Trophoblast cell (in vitro differentiated cells and primary cell): ENCODE results near the gene SARM1.

Experiments used
- DNase-seq, 2 donors: peaks; one replicate each; pipeline ENCODE4 v3.0.0-alpha.2; 2016
- H2AFZ ChIP-seq: 2 replicates; pipeline ENCODE4 v1.6.1; 2013; ENCODE audit warnings: low read length, moderate library complexity, mild to moderate bottlenecking; ENCODE audit not compliant: insufficient read depth, poor library complexity
- H2AK5ac ChIP-seq: 2 replicates; pipeline ENCODE4 v1.6.1; 2013; ENCODE audit warnings: mild to moderate bottlenecking, low read length
- H2BK120ac ChIP-seq: 2 replicates; pipeline ENCODE4 v1.6.1; 2013; ENCODE audit warnings: low read length, mild to moderate bottlenecking, moderate library complexity; ENCODE audit not compliant: insufficient read depth, poor library complexity
- H2BK12ac ChIP-seq: 2 replicates; pipeline ENCODE4 v1.6.1; 2013; ENCODE audit warnings: mild to moderate bottlenecking, low read length, moderate library complexity
- H2BK5ac ChIP-seq: 2 replicates; pipeline ENCODE4 v1.6.1; 2013; ENCODE audit warnings: low read length, low read depth, moderate library complexity, mild to moderate bottlenecking; ENCODE audit not compliant: poor library complexity
- H3K14ac ChIP-seq: 2 replicates; pipeline ENCODE4 v1.6.1; 2013; ENCODE audit warnings: mild to moderate bottlenecking, low read length
- H3K18ac ChIP-seq: 2 replicates; pipeline ENCODE4 v1.6.1; 2013; ENCODE audit warnings: mild to moderate bottlenecking, low read length
- H3K23ac ChIP-seq: 2 replicates; pipeline ENCODE4 v1.6.1; 2013; ENCODE audit warnings: low read length
- H3K27ac ChIP-seq: 2 replicates; pipeline ENCODE4 v1.5.1; 2013; ENCODE audit warnings: low read depth, mild to moderate bottlenecking, inconsistent platforms, low read length, moderate library complexity
- H3K27me3 ChIP-seq: 2 replicates; pipeline ENCODE4 v1.6.1; 2013; ENCODE audit warnings: inconsistent platforms, mild to moderate bottlenecking, low read length, moderate library complexity; ENCODE audit not compliant: insufficient read depth
- H3K36me3 ChIP-seq, 2 experiments: 1 replicate in 1 of 2; 2 replicates in 1 of 2; pipeline ENCODE4 v1.6.1; 2013; ENCODE audit warnings: low read length in 2 of 2, mild to moderate bottlenecking in 2 of 2, moderate library complexity in 1 of 2; ENCODE audit not compliant: insufficient read depth in 2 of 2, control insufficient read depth in 1 of 2
- H3K4ac ChIP-seq: 2 replicates; pipeline ENCODE4 v1.6.1; 2013; ENCODE audit warnings: low read depth, mild to moderate bottlenecking, low read length, moderate library complexity
- H3K4me1 ChIP-seq, 2 experiments: 1 replicate in 1 of 2; 2 replicates in 1 of 2; pipeline ENCODE4 v1.6.1; 2013; ENCODE audit warnings: low read length in 2 of 2, mild to moderate bottlenecking in 2 of 2, moderate library complexity in 1 of 2; ENCODE audit not compliant: insufficient read depth in 2 of 2, control insufficient read depth in 1 of 2
- H3K4me2 ChIP-seq: 2 replicates; pipeline ENCODE4 v1.6.1; 2013; ENCODE audit warnings: inconsistent platforms, mild to moderate bottlenecking, low read length, moderate library complexity
- H3K4me3 ChIP-seq: 2 replicates; pipeline ENCODE4 v1.5.1; 2013; ENCODE audit warnings: mild to moderate bottlenecking, low read depth, low read length, inconsistent platforms
- H3K79me1 ChIP-seq: one replicate; pipeline ENCODE4 v1.6.1; 2013; ENCODE audit warnings: low read length
- H3K79me2 ChIP-seq: 2 replicates; pipeline ENCODE4 v1.6.1; 2013; ENCODE audit warnings: low read length, mild to moderate bottlenecking; ENCODE audit not compliant: control insufficient read depth, insufficient read depth, poor library complexity
- H3K9ac ChIP-seq: 2 replicates; pipeline ENCODE4 v1.6.1; 2013; ENCODE audit warnings: mild to moderate bottlenecking, low read length
- H3K9me3 ChIP-seq: 2 replicates; pipeline ENCODE4 v1.6.1; 2013; ENCODE audit warnings: low read depth, mild to moderate bottlenecking, control low read depth, inconsistent platforms, low read length; ENCODE audit not compliant: insufficient read depth
- H4K12ac ChIP-seq: 2 replicates; pipeline ENCODE4 v1.6.1; 2013; ENCODE audit warnings: low read depth, mild to moderate bottlenecking, low read length, moderate library complexity
- H4K8ac ChIP-seq: 2 replicates; pipeline ENCODE4 v1.6.1; 2013; ENCODE audit warnings: low read depth, mild to moderate bottlenecking, low read length, moderate library complexity
- H4K91ac ChIP-seq: one replicate; pipeline ENCODE4 v1.6.1; 2013; ENCODE audit warnings: low read depth, mild to moderate bottlenecking, low read length, moderate library complexity
- WGBS: extraction: QIAGEN DNeasy Blood & Tissue Kit; methylation state at CpG from one replicate; pipeline ENCODE4 v1.1.7; 2013; ENCODE audit warnings: missing lambda C conversion rate; ENCODE audit not compliant: insufficient read length, insufficient coverage; ENCODE audit errors: extremely low coverage; 5-methylcytosine and 5-hydroxymethylcytosine counted together

Gene SARM1

DNA sequence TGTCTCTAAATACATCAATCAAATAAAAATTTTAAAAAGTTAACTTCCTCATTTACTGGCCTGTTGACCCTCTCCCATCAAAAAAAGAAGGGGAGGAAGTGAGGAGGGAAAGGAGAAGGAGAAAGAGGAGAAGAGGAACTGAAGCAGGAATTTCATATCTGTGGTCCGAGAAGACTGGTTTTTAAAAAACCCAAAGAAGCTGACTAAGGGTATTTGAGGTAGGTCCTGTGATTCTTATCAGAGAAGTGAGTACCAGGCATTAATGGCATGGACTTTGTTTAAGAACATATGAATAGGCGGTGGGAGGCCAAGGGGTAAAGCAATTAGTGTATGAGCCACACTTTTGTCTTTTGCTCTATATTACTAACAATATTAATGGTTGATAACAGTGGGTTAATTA lies 32.5 kb downstream of the SARM1 start:
- DNase-seq: no peak
- WGBS: no CpG with 5 or more reads among the region's 2 CpGs
- H3K9ac ChIP-seq: no peak overlapping the region
- H3K23ac ChIP-seq: no peak overlapping the region
- no peak overlapping the region for H3K4me2 ChIP-seq
- no peak overlapping the region for H2AFZ ChIP-seq
- peaks cover 4% of the 10 kb centered on the region for H3K79me1 ChIP-seq
- no peaks in the 10 kb centered on the region for H3K27me3 ChIP-seq
- peaks cover 10 to 22% of the 10 kb centered on the region in 2 experiments for H3K4me1 ChIP-seq
- H4K91ac ChIP-seq: no peak overlapping the region
- H3K4me3 ChIP-seq: no peak overlapping the region
- no peak overlapping the region for H2BK120ac ChIP-seq
- H3K36me3 ChIP-seq: peaks cover 0 to 2% of the 10 kb centered on the region in 2 experiments
- H3K27ac ChIP-seq: no peak overlapping the region
- no peak overlapping the region for H3K18ac ChIP-seq
- H2BK12ac ChIP-seq: no peak overlapping the region
- no peak overlapping the region for H2AK5ac ChIP-seq
- H2BK5ac ChIP-seq: no peak overlapping the region
- no peak overlapping the region for H3K14ac ChIP-seq
- no peak overlapping the region for H3K4ac ChIP-seq
- no peak overlapping the region for H4K12ac ChIP-seq
- no peak overlapping the region for H4K8ac ChIP-seq
- no peaks in the 10 kb centered on the region for H3K9me3 ChIP-seq
- H3K79me2 ChIP-seq: peaks cover 3% of the 10 kb centered on the region

DNA sequence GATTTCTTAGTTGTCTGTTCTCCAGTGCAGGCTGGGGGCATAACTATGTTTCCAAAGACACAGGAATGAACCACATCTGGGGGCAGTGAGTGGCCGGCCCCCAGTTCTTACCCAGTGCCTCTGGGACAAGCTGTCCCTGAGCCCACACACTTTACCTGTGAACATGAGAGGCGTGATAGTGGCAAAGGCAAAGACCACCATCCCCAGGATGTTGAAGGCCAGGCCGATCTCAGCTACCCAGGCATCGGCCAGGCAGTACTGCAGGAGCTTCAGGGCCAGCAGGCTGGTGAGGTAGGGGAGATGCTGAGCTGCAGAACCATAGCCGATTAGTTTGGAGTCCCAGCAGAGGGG lies 32.9 kb downstream of the SARM1 start:
- Histone ChIP-seq H2BK120ac (no peak overlapping the region), H2AK5ac (no peak overlapping the region), H3K14ac (no peak overlapping the region), H3K4me2 (no peak overlapping the region), H3K18ac (no peak overlapping the region), H4K12ac (no peak overlapping the region), H3K23ac (no peak overlapping the region), H3K27me3 (no peaks in the 10 kb centered on the region), H3K36me3 (peaks cover 0 to 2% of the 10 kb centered on the region in 2 experiments), H3K4me1 (peaks cover 10 to 22% of the 10 kb centered on the region in 2 experiments), H3K9me3 (no peaks in the 10 kb centered on the region), H3K4ac (no peak overlapping the region), H3K79me2 (peaks cover 3% of the 10 kb centered on the region), H3K27ac (no peak overlapping the region), H4K8ac (no peak overlapping the region), H2BK5ac (no peak overlapping the region), H2AFZ (no peak overlapping the region), H3K9ac (no peak overlapping the region), H3K4me3 (no peak overlapping the region), H2BK12ac (no peak overlapping the region), H3K79me1 (peaks cover 4% of the 10 kb centered on the region), H4K91ac (no peak overlapping the region)
- no CpG with 5 or more reads among the region's 5 CpGs for WGBS
- DNase-seq: no peak

- no CpG with 5 or more reads among the region's 33 CpGs for WGBS
- no peak overlapping the region for H4K8ac ChIP-seq
- no peak overlapping the region for H3K9ac ChIP-seq
- peaks cover 4% of the 10 kb centered on the region for H3K79me1 ChIP-seq
- no peak overlapping the region for H4K12ac ChIP-seq
- H2BK5ac ChIP-seq: no peak overlapping the region
- H2AK5ac ChIP-seq: no peak overlapping the region
- DNase-seq: no peak
- H3K4me1 ChIP-seq: peaks cover 10 to 22% of the 10 kb centered on the region in 2 experiments
- H3K79me2 ChIP-seq: peaks cover 3% of the 10 kb centered on the region
- no peak overlapping the region for H2BK12ac ChIP-seq
- H3K18ac ChIP-seq: no peak overlapping the region
- H3K36me3 ChIP-seq: peaks cover 0 to 2% of the 10 kb centered on the region in 2 experiments
- no peak overlapping the region for H4K91ac ChIP-seq
- no peak overlapping the region for H3K27ac ChIP-seq
- H3K4me2 ChIP-seq: peak overlapping the region; percentile 86
- no peak overlapping the region for H2BK120ac ChIP-seq
- peak overlapping the region; percentile 8 for H3K4me3 ChIP-seq
- no peaks in the 10 kb centered on the region for H3K9me3 ChIP-seq
- H3K4ac ChIP-seq: no peak overlapping the region
- no peaks in the 10 kb centered on the region for H3K27me3 ChIP-seq
- H3K14ac ChIP-seq: no peak overlapping the region
- no peak overlapping the region for H2AFZ ChIP-seq
- H3K23ac ChIP-seq: no peak overlapping the region
Measured at GRCh38 chr17:28404812-28405570, 33.5 kb downstream of the SARM1 start.

- Histone ChIP-seq H3K27me3 (no peaks in the 10 kb centered on the region), H3K27ac (no peak within 1 kb of the TSS), H3K4me1 (peaks cover 10 to 22% of the 10 kb centered on the region in 2 experiments), H2BK5ac (no peak within 1 kb of the TSS), H3K79me2 (peaks cover 3% of the 10 kb centered on the region), H3K36me3 (peaks cover 0 to 2% of the 10 kb centered on the region in 2 experiments), H3K9me3 (no peaks in the 10 kb centered on the region), H2AK5ac (no peak within 1 kb of the TSS), H2BK12ac (no peak within 1 kb of the TSS), H4K91ac (peak within 1 kb of the TSS; percentile 25), H3K4ac (no peak within 1 kb of the TSS), H3K79me1 (peaks cover 4% of the 10 kb centered on the region), H3K18ac (peak within 1 kb of the TSS; percentile 37), H2BK120ac (peak within 1 kb of the TSS; percentile 54), H2AFZ (peak within 1 kb of the TSS; percentile 78), H4K12ac (no peak within 1 kb of the TSS), H3K4me3 (peak within 1 kb of the TSS; percentile 84), H3K23ac (no peak within 1 kb of the TSS), H4K8ac (peak within 1 kb of the TSS; percentile 87), H3K9ac (peak within 1 kb of the TSS; percentile 28), H3K14ac (peak within 1 kb of the TSS; percentile 68), H3K4me2 (peak within 1 kb of the TSS; percentile 86)
- no CpG with 5 or more reads among the region's 70 CpGs for WGBS
- DNase-seq: peak; percentile 56 to 73
Measured at GRCh38 chr17:28405632-28406472, 34.4 kb downstream of the SARM1 start, which contains the start of gene SLC46A1. TSS of gene SLC46A1 (minus strand) at chr17:28406212. CDS start at chr17:28406114, 98 bp downstream.
